Right lobe of liver (tissue), 6 donors: Measurements from ENCODE around the gene SGSM2. TPM values are rescaled to one million over a fixed set of nuclear protein-coding genes. Genes with fewer than 3 reads are reported as not detected.
A peak's percentile ranks its signal among the peaks of the same experiment; 100 is the strongest.

Experiments
- ATAC-seq, 4 donors: fragments of 200-7000 bp; cut with Tn5 transposase; one replicate each; pipeline ENCODE4 v1.9.1; 2020; ENCODE audit warnings: mild to moderate bottlenecking in 4 of 4, moderate library complexity in 4 of 4
- DNase-seq, 3 donors: peaks; one replicate each; pipeline ENCODE4 v3.0.0-alpha.2; 2020
- H3K27ac ChIP-seq, 3 donors: fragments of 200-600 bp; one replicate each; pipeline ENCODE4 v1.8.0; 2022
- H3K27me3 ChIP-seq, 2 donors: fragments of 200-600 bp; one replicate each; pipeline ENCODE4 v1.8.0; 2022
- H3K36me3 ChIP-seq, 4 donors: fragments of 200-600 bp; sonication (generic) in 1 of 4; one replicate each; pipeline versions ENCODE4 v1.5.1 to v1.8.0; 2017 to 2022; ENCODE audit warnings: control low read depth in 1 of 4
- H3K4me1 ChIP-seq, 4 donors: fragments of 200-600 bp; sonication (generic) in 1 of 4; one replicate each; pipeline versions ENCODE4 v1.5.1 to v1.8.0; 2017 to 2022; ENCODE audit warnings: control low read depth in 1 of 4
- H3K4me3 ChIP-seq, 3 donors: fragments of 200-600 bp; one replicate each; pipeline ENCODE4 v1.8.0; 2022
- H3K9me3 ChIP-seq, 4 donors: fragments of 200-600 bp; sonication (generic) in 1 of 4; one replicate each; pipeline versions ENCODE4 v1.5.1 to v1.8.0; 2017 to 2022; ENCODE audit warnings: control low read depth in 1 of 4
- CTCF ChIP-seq, 4 donors: fragments of 200-600 bp in 3 of 4; fragments of 450-650 bp in 1 of 4; IDR thresholded peaks; one replicate each; pipeline versions ENCODE4 v1.5.1 to v1.8.0; 2016 to 2022; ENCODE audit warnings: antibody characterized with exemption in 4 of 4, mild to moderate bottlenecking in 2 of 4
- POLR2A ChIP-seq: fragments of 450-650 bp; IDR thresholded peaks from one replicate; pipeline ENCODE4 v1.6.1; 2017; ENCODE audit warnings: antibody characterized with exemption, mild to moderate bottlenecking
- WGBS: methylation state at CpG from one replicate; pipeline ENCODE4 v1.1.6; 2018; ENCODE audit warnings: low coverage, low lambda C conversion rate; ENCODE audit not compliant: insufficient coverage; ENCODE audit errors: missing lambda C conversion rate; 5-methylcytosine and 5-hydroxymethylcytosine counted together
- intact Hi-C, 2 donors: fragments of 100-400 bp; cut with DNase I; formaldehyde crosslinking; loops; one replicate each; pipeline versions ENCODE4 v1.11.2 to v1.14.1; 2022
- total RNA-seq, 6 experiments: library from RNA; depleted of rRNA in 2 of 6; stranded (reverse); fragments of >200 nt in 2 of 6; fragmentation: NEBNext Ultra II Directional in 3 of 6; extraction: Animal tissue kit (Norgen Biotek cat#: 25700) in 3 of 6; gene quantifications; one replicate each; pipeline versions ENCODE4 v1.1.0 to v1.2.4, GENCODE V29; 2016 to 2023
- donor health status: DM: no; HTN: yes; CAD: no.
- donor health status: DM: no; HTN: no; CAD: no.
- donor health status: DM: no; HTN: no; CAD: no.
- donor health status: DM: no; HTN: yes; CAD: no.
- donor health status: DM: no; HTN: yes; CAD: no.

SGSM2 gene
- total RNA-seq, 6 experiments from 2014 or later, result 6.0 to 17.2 (median 13.2) TPM

- DNase-seq (no peak), ATAC-seq (peak in 1 of 4 donors; percentile 46)
Observed at GRCh38 chr17:2323629-2324314, 13.5 kb upstream of the SGSM2 start.

GRCh38 chr17:2331303-2331702 is 6.0 kb upstream of the SGSM2 start:
- no peak for DNase-seq
- no peak overlapping the region for H3K27ac ChIP-seq
- no peaks in the 10 kb centered on the region for H3K9me3 ChIP-seq
- no peak for TF ChIP-seq CTCF (IDR thresholded peaks at IDR 0.05)
- no peak for TF ChIP-seq POLR2A
- peaks cover 0 to 10% (median 5%) of the 10 kb centered on the region in 4 donors for H3K4me1 ChIP-seq
- intact Hi-C loops, result no loop called here
- peaks cover 8 to 85% (median 35%) of the 10 kb centered on the region in 4 donors for H3K36me3 ChIP-seq
- 65% methylated on average over 3 of the region's 3 CpGs for WGBS
- no peak overlapping the region for H3K4me3 ChIP-seq
- no peak for ATAC-seq
- H3K27me3 ChIP-seq, result no peaks in the 10 kb centered on the region

More at GRCh38 chr17:2323629-2324314, 13.5 kb upstream of the SGSM2 start:
- Histone ChIP-seq H3K36me3 (peaks cover 9 to 56% (median 28%) of the 10 kb centered on the region in 4 donors), H3K9me3 (no peaks in the 10 kb centered on the region), H3K27me3 (no peaks in the 10 kb centered on the region), H3K27ac (no peak overlapping the region), H3K4me1 (no peaks in the 10 kb centered on the region), H3K4me3 (no peak overlapping the region)
- no peak for TF ChIP-seq CTCF (IDR thresholded peaks at IDR 0.05)
- TF ChIP-seq POLR2A, result no peak
- intact Hi-C loops, result no loop called here
- 75% methylated on average over 2 of the region's 2 CpGs for WGBS

GRCh38 chr17:2335726-2336214 is 1.5 kb upstream of the SGSM2 start:
- H3K27ac ChIP-seq, result peak overlapping the region in 1 of 3 donors; percentile 52
- intact Hi-C loops, result no loop called here

GRCh38 chr17:2336215-2336851 is 968 bp upstream of the SGSM2 start, which contains the start of gene TSR1:
TSS of gene TSR1 (minus strand) at chr17:2336457. CDS start at chr17:2336427, 30 bp downstream.
- peaks cover 0 to 10% (median 5%) of the 10 kb centered on the region in 4 donors for H3K4me1 ChIP-seq
- no peaks in the 10 kb centered on the region for H3K27me3 ChIP-seq
- ATAC-seq, result peak; percentile 95 to 97 (median 97)
- peak within 1 kb of the TSS; percentile 39 to 65 (median 52) for H3K27ac ChIP-seq
- H3K4me3 ChIP-seq, result peak within 1 kb of the TSS; percentile 47 to 98 (median 87)
- WGBS, result under 1% methylated on average over 28 of the region's 48 CpGs
- peaks cover 5 to 38% (median 19%) of the 10 kb centered on the region in 4 donors for H3K36me3 ChIP-seq
- TF ChIP-seq CTCF (IDR thresholded peaks at IDR 0.05), result peak in 3 of 4 donors; percentile 16 to 36 (median 24)
- TF ChIP-seq POLR2A, result peak; percentile 86
- peak; percentile 92 to 94 (median 93) for DNase-seq
- intact Hi-C loops, result no loop called here
- H3K9me3 ChIP-seq, result no peaks in the 10 kb centered on the region

More at GRCh38 chr17:2335726-2336214, 1.5 kb upstream of the SGSM2 start:
- peak overlapping the region; percentile 47 to 98 (median 87) for H3K4me3 ChIP-seq
- 2% methylated on average over 9 of the region's 17 CpGs for WGBS
- no peak for TF ChIP-seq CTCF (IDR thresholded peaks at IDR 0.05)
- TF ChIP-seq POLR2A, result no peak
- H3K27me3 ChIP-seq, result no peaks in the 10 kb centered on the region
- no peaks in the 10 kb centered on the region for H3K9me3 ChIP-seq
- DNase-seq (no peak), ATAC-seq (no peak)
- H3K4me1 ChIP-seq, result peaks cover 0 to 10% (median 5%) of the 10 kb centered on the region in 4 donors
- H3K36me3 ChIP-seq, result peaks cover 8 to 43% (median 23%) of the 10 kb centered on the region in 4 donors
